GM12801 (cell line): Measurements from ENCODE around the gene THBS1.

Source experiments
- TF ChIP-seq, protein P1 (sequence below): IDR thresholded peaks from one replicate; pipeline ENCODE4 v1.5.1; 2011; ENCODE audit warnings: control low read depth; ENCODE audit not compliant: insufficient read length; ENCODE audit errors: extremely low read depth

Gene THBS1

DNA sequence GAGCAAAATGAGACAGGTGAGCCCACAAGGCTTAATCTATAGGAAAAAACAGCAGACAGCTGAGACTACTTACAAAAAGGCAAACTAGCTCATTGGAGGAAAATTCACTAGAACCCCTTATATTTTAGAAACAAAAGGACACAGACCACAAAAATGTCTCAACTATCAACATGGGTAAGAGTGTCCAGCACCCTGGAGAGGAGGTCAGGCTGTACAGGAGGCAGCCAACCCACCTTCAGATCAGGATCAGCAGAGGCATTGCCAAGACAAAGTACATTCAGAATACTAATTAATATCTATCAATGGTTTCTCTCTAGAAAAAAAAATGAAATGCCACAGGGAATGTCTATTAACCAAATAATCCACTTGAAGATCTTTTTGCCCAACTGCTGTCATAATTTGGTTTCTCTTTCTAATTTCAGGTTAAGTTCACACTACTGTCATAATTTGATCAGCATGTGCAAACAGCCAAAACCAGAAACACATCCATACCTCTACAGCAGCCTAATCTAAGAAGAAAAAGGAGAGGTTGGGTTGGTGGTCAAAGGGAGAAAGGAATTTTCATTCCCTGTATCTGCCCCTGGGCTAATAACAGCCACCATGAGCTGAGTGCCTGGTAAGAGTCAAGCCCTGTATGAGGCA lies 26.0 kb upstream of the THBS1 start:
- TF ChIP-seq, protein P1, sequence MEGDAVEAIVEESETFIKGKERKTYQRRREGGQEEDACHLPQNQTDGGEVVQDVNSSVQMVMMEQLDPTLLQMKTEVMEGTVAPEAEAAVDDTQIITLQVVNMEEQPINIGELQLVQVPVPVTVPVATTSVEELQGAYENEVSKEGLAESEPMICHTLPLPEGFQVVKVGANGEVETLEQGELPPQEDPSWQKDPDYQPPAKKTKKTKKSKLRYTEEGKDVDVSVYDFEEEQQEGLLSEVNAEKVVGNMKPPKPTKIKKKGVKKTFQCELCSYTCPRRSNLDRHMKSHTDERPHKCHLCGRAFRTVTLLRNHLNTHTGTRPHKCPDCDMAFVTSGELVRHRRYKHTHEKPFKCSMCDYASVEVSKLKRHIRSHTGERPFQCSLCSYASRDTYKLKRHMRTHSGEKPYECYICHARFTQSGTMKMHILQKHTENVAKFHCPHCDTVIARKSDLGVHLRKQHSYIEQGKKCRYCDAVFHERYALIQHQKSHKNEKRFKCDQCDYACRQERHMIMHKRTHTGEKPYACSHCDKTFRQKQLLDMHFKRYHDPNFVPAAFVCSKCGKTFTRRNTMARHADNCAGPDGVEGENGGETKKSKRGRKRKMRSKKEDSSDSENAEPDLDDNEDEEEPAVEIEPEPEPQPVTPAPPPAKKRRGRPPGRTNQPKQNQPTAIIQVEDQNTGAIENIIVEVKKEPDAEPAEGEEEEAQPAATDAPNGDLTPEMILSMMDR: no peak

DNA sequence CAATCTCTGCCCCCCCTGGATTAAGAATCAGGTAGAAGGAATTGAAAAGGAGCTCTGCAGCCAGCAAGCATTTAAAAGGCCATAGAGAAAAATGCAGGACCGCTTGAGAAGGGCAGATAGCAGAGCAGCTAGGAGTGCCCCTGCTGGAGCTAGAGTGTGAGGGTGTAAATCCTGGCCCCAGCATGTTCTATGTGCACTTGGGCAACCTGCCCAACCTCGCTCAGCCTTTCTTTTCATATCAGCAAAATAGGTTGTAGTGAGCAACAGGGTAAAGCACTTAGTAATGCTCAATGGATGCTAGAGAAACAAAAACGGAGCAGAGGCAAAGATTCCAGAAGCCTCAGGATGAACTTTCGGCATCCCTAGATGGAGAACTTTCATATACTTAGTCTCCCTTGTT lies 25.0 kb upstream of the THBS1 start:
- TF ChIP-seq, protein P1: no peak

DNA sequence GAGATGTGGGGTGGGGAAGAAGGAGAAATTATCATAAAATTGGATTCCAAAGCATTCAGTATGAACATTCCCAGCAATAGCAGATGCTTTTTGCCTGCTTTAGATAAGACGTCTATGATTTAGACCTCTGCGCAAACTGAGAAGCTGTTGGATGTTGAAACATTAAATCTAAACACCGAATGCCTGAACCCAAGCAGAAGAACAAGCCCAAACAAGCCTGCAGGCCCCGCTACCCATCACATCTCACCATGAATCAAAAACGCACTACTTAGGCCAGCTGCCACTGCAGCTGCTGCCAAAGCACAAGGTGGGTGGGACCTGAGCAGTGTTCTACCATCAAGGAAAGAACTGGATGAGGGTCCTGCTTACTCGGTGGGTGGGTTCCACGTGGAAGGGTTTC lies 24.4 kb upstream of the THBS1 start:
- TF ChIP-seq, protein P1: no peak

DNA sequence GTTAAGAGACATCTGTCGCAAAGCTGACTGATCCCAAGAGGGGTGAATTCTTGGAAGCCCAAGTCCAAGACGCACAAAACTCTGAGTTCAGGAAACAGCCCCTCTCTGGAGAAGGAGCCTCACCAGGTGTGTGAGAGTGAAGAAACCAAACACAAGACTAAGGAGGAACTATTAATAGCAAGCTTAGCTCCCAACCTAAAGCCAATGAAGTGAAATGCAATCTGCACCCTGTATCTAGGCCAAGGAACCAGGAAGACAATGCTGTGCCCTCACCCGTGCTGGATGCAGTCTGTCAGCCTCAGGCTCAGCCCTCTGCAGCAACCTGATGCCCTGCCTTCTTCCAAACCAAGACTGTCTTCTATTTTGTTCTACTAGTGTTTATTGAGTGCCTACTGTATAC lies 22.5 kb upstream of the THBS1 start:
- TF ChIP-seq, protein P1: no peak

DNA sequence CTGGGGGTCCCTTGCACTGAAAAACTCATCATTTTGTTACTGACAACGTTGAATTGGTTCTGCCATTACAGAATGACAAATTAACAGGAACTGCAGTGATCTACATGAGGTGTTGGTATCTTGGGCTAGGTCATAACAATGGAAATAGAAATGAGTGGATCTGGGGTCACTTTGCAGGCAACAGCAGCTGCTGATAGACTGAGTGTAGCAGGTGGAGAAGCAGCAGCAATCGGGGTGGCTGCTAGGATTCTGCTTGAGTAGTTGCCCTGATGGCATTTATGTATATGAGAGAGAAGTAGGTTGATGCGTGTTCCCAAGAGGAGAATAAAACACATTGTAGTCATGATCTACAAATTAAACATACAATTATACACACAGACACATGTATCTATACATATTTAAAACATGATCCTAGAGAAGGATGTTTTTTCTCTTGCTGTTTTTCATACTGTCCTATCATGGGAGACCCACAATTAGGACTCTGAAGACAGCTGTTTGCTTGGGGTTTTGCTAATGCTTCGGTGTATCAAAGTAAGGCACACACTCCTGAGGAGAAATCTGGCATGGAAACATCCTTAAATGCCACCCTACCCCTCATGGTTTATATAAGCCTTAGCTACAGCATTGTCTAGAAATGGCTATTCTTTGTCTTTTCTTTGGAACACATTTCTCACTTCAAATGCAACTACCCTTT lies 15.8 kb upstream of the THBS1 start:
- TF ChIP-seq, protein P1: no peak

DNA sequence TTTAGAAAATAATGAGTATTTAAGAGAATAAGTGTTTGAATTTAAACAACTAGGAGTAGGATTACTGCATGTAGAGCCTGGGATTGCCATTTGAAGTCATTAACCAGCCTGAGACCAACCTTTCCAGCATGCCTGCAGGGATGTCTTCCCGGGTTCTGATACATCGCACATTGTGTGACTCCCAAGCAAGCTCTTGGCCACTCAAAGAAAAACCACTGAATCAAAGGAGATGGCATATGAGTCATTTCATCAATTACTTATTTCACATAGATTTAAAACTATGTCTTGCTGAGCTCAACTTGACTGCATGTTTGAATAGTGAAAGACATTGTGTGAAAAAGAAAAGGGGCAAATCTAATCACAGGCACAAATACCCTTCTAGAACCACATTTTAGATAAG lies 15.0 kb upstream of the THBS1 start:
- TF ChIP-seq, protein P1: no peak

DNA sequence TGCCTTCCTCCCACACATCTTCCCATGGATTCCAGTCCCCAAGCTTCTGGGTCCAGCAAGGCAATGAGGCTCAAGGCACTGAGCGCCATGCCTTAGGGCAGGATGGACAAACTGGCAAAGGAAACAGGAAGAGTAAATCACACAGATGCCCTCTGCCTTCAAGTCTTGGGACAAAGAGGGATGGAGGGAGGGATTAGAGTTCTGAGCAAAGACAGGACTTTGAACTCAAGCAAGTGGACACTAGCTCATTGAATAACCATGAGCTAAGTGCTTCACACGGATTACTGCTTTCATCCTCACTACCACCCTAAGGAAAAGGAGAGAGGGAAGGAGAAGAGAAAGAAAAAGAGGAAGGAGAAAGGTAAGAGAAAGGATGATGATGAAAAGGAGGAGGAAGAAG lies 7.6 kb upstream of the THBS1 start:
- TF ChIP-seq, protein P1: no peak
